Keratinocyte (primary cell): ENCODE measurements around the gene ZMIZ1. TPM values are rescaled to one million over a fixed set of nuclear protein-coding genes. Genes with fewer than 3 reads are reported as not detected.

Experiments used
- DNase-seq: peaks from one replicate; pipeline ENCODE4 v3.0.0-alpha.2; 2011; ENCODE audit warnings: low read depth, missing footprints, low spot score
- FAIRE-seq: peaks from 2 replicates; lab custom pipeline; 2011; peaks lifted over from hg19 to GRCh38; lab: Jason Lieb, UNC
- H2AFZ ChIP-seq: 2 replicates; pipeline ENCODE4 v1.6.0; 2012; ENCODE audit warnings: low read length, control low read depth, inconsistent platforms; ENCODE audit not compliant: control insufficient read depth
- H3K27ac ChIP-seq: 2 replicates; pipeline ENCODE4 v1.5.1; 2011; ENCODE audit warnings: low read length; ENCODE audit not compliant: control insufficient read depth, insufficient read depth
- H3K27me3 ChIP-seq: 3 replicates; pipeline ENCODE4 v1.6.0; 2011; ENCODE audit warnings: low read length; ENCODE audit not compliant: control insufficient read depth, insufficient read depth; ENCODE audit errors: extremely low read depth
- H3K36me3 ChIP-seq, 2 experiments: 2 replicates in 1 of 2; 3 replicates in 1 of 2; pipeline ENCODE4 v1.5.1; 2011; ENCODE audit warnings: low read length in 2 of 2, mild to moderate bottlenecking in 1 of 2; ENCODE audit not compliant: control insufficient read depth in 2 of 2, insufficient read depth in 2 of 2; ENCODE audit errors: extremely low read depth in 1 of 2
- H3K4me1 ChIP-seq: 3 replicates; pipeline ENCODE4 v1.5.1; 2011; ENCODE audit warnings: low read length; ENCODE audit not compliant: control insufficient read depth, insufficient read depth; ENCODE audit errors: extremely low read depth
- H3K4me2 ChIP-seq: 3 replicates; pipeline ENCODE4 v1.6.0; 2011; ENCODE audit warnings: low read depth, low read length; ENCODE audit not compliant: control insufficient read depth, insufficient read depth; ENCODE audit errors: extremely low read depth
- H3K4me3 ChIP-seq, 3 experiments: fragments of 200-600 bp in 1 of 3; sonication (generic) in 1 of 3; 2 replicates in 2 of 3; 3 replicates in 1 of 3; pipeline ENCODE4 v1.5.1; 2011 to 2016; ENCODE audit warnings: low read length in 3 of 3, mild to moderate bottlenecking in 3 of 3, control low read depth in 2 of 3, inconsistent platforms in 1 of 3, low read depth in 1 of 3, mixed read lengths in 1 of 3, mixed run types in 1 of 3, moderate library complexity in 1 of 3; ENCODE audit not compliant: control insufficient read depth in 2 of 3, insufficient read depth in 2 of 3; ENCODE audit errors: extremely low read depth in 1 of 3
- H3K79me2 ChIP-seq: 2 replicates; pipeline ENCODE4 v1.6.0; 2012; ENCODE audit warnings: low read length; ENCODE audit not compliant: control insufficient read depth, insufficient read depth
- H3K9ac ChIP-seq: 3 replicates; pipeline ENCODE4 v1.6.0; 2011; ENCODE audit warnings: low read length; ENCODE audit not compliant: control insufficient read depth, insufficient read depth; ENCODE audit errors: extremely low read depth
- H3K9me1 ChIP-seq: 3 replicates; pipeline ENCODE4 v1.6.0; 2011; ENCODE audit warnings: low read length; ENCODE audit not compliant: control insufficient read depth, insufficient read depth; ENCODE audit errors: extremely low read depth
- H3K9me3 ChIP-seq: 2 replicates; pipeline ENCODE4 v1.5.1; 2012; ENCODE audit warnings: low read depth, low read length; ENCODE audit not compliant: control insufficient read depth
- H4K20me1 ChIP-seq: 3 replicates; pipeline ENCODE4 v1.6.0; 2011; ENCODE audit warnings: low read length; ENCODE audit not compliant: control insufficient read depth, insufficient read depth; ENCODE audit errors: extremely low read depth
- EZH2 ChIP-seq: IDR thresholded peaks from one replicate; pipeline ENCODE4 v1.6.1; 2012; ENCODE audit warnings: inconsistent platforms, mild to moderate bottlenecking, low read length, moderate library complexity
- dilution Hi-C: fragments of 300-500 bp; cut with MboI; formaldehyde crosslinking; loops from one replicate; pipeline ENCODE4 v1.7.0; 2020; ENCODE audit warnings: low sequenced_read_pairs; ENCODE audit not compliant: extremely low pct_ligation_motif_present
- polyA plus RNA-seq, 5 experiments: library from polyadenylated mRNA; depleted of rRNA in 3 of 5; stranded (reverse) in 3 of 5; stranded (forward) in 1 of 5; unstranded in 1 of 5; fragments of >200 nt; gene quantifications; 1 replicate in 1 of 5; 2 replicates in 3 of 5; 3 replicates in 1 of 5; pipeline versions ENCODE4 v1.2.1 to v1.2.3, GENCODE V29; 2011 to 2012; ENCODE audit warnings: missing spikeins in 2 of 5, low read depth in 1 of 5, low replicate concordance in 1 of 5
- TF ChIP-seq, protein P1 (sequence below), 3 experiments: IDR thresholded peaks in 1 of 3; conservative IDR thresholded peaks in 1 of 3; optimal IDR thresholded peaks in 1 of 3; 2 replicates in 2 of 3; 3 replicates in 1 of 3; pipeline versions ENCODE3 to v1.5.1; 2011; ENCODE audit warnings: low read length in 3 of 3, mild to moderate bottlenecking in 3 of 3, moderate library complexity in 2 of 3, control low read depth in 1 of 3, inconsistent platforms in 1 of 3; ENCODE audit not compliant: insufficient read depth in 2 of 3; ENCODE audit errors: extremely low read depth in 1 of 3

Gene ZMIZ1
- polyA plus RNA-seq, 1 donor (not counting 4 experiments of a cell fraction or from before 2014, with no cell fraction given): 1.8 TPM

- DNase-seq (no peak), FAIRE-seq (peak; percentile 53)
- Histone ChIP-seq H3K4me3 (no peak overlapping the region), H3K9me3 (no peaks in the 10 kb centered on the region), H3K27ac (no peak overlapping the region), H3K36me3 (no peaks in the 10 kb centered on the region), H3K9ac (no peak overlapping the region), H4K20me1 (peaks cover 2% of the 10 kb centered on the region), H3K79me2 (peaks cover 14% of the 10 kb centered on the region), H3K9me1 (peaks cover 7% of the 10 kb centered on the region), H3K4me1 (peaks cover 29% of the 10 kb centered on the region), H2AFZ (no peak overlapping the region), H3K4me2 (peak overlapping the region; percentile 50), H3K27me3 (no peaks in the 10 kb centered on the region)
- dilution Hi-C loops: no loop called here
- TF ChIP-seq, protein P1, sequence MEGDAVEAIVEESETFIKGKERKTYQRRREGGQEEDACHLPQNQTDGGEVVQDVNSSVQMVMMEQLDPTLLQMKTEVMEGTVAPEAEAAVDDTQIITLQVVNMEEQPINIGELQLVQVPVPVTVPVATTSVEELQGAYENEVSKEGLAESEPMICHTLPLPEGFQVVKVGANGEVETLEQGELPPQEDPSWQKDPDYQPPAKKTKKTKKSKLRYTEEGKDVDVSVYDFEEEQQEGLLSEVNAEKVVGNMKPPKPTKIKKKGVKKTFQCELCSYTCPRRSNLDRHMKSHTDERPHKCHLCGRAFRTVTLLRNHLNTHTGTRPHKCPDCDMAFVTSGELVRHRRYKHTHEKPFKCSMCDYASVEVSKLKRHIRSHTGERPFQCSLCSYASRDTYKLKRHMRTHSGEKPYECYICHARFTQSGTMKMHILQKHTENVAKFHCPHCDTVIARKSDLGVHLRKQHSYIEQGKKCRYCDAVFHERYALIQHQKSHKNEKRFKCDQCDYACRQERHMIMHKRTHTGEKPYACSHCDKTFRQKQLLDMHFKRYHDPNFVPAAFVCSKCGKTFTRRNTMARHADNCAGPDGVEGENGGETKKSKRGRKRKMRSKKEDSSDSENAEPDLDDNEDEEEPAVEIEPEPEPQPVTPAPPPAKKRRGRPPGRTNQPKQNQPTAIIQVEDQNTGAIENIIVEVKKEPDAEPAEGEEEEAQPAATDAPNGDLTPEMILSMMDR (optimal IDR thresholded peaks at IDR 0.05 in 1 of 3, IDR thresholded peaks at IDR 0.05 in 1 of 3, conservative IDR thresholded peaks at IDR 0.05 in 1 of 3; ENCODE audit: extremely low read depth in 1 of 3, insufficient read depth in 2 of 3, low read length in 3 of 3): no peak
- TF ChIP-seq EZH2: no peak
These were observed 19.4 kb downstream of the ZMIZ1 start for GRCh38 chr10:79088176-79088575.

GRCh38 chr10:79088613-79089355 lies 20.0 kb downstream of the ZMIZ1 start:
- Histone ChIP-seq H4K20me1 (peaks cover 2% of the 10 kb centered on the region), H3K27me3 (no peaks in the 10 kb centered on the region), H3K4me3 (no peak overlapping the region), H3K27ac (no peak overlapping the region), H3K9me3 (no peaks in the 10 kb centered on the region), H3K9ac (no peak overlapping the region), H3K79me2 (peaks cover 16% of the 10 kb centered on the region), H3K4me1 (peaks cover 24% of the 10 kb centered on the region), H3K36me3 (no peaks in the 10 kb centered on the region), H3K4me2 (peak overlapping the region; percentile 50), H3K9me1 (peaks cover 5% of the 10 kb centered on the region), H2AFZ (no peak overlapping the region)
- no peak for TF ChIP-seq EZH2
- dilution Hi-C loops: no loop called here
- DNase-seq (no peak), FAIRE-seq (no peak)
